Cardiac fibroblast (primary cell): ENCODE data around the gene TMPRSS7.
A peak's percentile ranks its signal among the peaks of the same experiment; 100 is the strongest.

Source experiments
- DNase-seq, 2 donors: peaks; one replicate each; pipeline versions ENCODE4 v3.0.0 to v3.0.0-alpha.2; 2010; ENCODE audit warnings: low read depth in 2 of 2
- H3K4me3 ChIP-seq, 2 donors: replicated peaks in 1 of 2; 1 replicate in 1 of 2; 2 replicates in 1 of 2; pipeline ENCODE4 v1.5.1; 2011; ENCODE audit warnings: low read depth in 2 of 2, low read length in 2 of 2, mild to moderate bottlenecking in 2 of 2, moderate library complexity in 1 of 2
- TF ChIP-seq, protein P1 (sequence below): IDR thresholded peaks from one replicate; pipeline ENCODE4 v1.5.1; 2011; ENCODE audit warnings: low read depth, mild to moderate bottlenecking, low read length, inconsistent platforms

Gene TMPRSS7

DNA sequence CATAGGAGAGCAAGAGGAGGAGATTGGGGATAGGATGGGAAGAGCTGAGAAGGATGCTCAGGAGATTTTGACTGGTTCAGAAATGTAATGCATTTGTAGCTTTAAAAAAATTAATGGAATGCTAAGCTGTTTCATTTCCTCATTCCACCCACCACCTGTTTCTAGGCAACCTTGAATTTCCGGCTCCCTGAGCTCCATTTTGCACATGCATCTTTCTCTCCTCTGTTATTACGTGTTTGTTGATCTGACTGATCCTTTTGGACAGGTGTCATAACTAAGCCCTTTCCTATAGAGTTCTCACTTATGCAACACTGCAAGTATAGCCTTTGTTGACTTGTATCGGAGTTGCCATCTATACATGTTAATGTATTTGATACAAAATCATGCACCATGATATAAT, 4.3 kb downstream of the TMPRSS7 start:
- TF ChIP-seq, protein P1, sequence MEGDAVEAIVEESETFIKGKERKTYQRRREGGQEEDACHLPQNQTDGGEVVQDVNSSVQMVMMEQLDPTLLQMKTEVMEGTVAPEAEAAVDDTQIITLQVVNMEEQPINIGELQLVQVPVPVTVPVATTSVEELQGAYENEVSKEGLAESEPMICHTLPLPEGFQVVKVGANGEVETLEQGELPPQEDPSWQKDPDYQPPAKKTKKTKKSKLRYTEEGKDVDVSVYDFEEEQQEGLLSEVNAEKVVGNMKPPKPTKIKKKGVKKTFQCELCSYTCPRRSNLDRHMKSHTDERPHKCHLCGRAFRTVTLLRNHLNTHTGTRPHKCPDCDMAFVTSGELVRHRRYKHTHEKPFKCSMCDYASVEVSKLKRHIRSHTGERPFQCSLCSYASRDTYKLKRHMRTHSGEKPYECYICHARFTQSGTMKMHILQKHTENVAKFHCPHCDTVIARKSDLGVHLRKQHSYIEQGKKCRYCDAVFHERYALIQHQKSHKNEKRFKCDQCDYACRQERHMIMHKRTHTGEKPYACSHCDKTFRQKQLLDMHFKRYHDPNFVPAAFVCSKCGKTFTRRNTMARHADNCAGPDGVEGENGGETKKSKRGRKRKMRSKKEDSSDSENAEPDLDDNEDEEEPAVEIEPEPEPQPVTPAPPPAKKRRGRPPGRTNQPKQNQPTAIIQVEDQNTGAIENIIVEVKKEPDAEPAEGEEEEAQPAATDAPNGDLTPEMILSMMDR = no peak
- H3K4me3 ChIP-seq = no peak overlapping the region
- peak in 1 of 2 donors; percentile 42 for DNase-seq

- no peak for DNase-seq
- H3K4me3 ChIP-seq = no peak overlapping the region
- TF ChIP-seq, protein P1 = no peak
Observed at GRCh38 chr3:112041321-112041720, 6.8 kb downstream of the TMPRSS7 start.

DNA sequence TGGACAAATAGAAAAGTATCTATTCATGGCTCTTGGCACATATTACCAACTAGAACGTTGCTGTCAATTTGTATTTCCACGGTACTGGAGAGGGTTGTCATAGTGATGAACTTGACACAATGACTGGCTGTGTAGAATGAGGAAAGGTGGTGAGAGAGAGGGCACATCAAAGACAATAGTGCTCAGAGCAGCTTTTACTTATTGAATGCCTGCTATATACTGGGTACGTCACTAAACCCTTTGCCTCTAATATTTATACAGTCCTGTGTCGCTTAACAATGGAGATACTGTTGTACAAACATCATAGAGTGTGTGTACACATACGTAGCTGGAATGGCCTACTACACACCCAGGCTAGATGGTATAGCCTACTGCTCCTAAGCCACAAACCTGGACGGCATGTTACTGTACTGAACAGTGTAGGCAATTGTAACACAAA, 8.3 kb downstream of the TMPRSS7 start:
- H3K4me3 ChIP-seq = no peak overlapping the region
- DNase-seq = no peak
- TF ChIP-seq, protein P1 = no peak

GRCh38 chr3:112043621-112044201, 9.2 kb downstream of the TMPRSS7 start:
- peak; percentile 85 for DNase-seq
- TF ChIP-seq, protein P1 = peak; percentile 87
- no peak overlapping the region for H3K4me3 ChIP-seq

DNA sequence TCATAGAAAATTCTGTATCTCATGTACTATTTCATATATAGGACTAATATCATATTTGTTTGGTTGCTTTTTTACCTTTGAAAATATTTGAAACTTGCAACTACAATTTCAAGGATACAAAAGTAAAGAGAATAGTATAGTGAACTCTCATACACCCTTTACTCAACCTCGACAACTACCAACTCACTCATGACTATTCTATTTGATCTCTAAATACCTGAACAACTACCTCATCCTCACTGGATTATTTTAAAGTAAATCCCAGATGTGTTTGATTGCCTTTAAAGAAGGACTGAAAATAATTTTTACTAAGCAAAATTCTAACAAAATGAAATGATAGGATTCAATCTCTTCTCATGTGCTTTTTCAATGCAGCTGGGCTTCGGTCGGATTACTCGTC, 12.1 kb downstream of the TMPRSS7 start:
- DNase-seq = peak in 1 of 2 donors; percentile 19
- no peak overlapping the region for H3K4me3 ChIP-seq
- TF ChIP-seq, protein P1 = no peak

GRCh38 chr3:112047264-112047663, 12.7 kb downstream of the TMPRSS7 start:
- TF ChIP-seq, protein P1 = no peak
- H3K4me3 ChIP-seq = no peak overlapping the region
- DNase-seq = no peak

DNA sequence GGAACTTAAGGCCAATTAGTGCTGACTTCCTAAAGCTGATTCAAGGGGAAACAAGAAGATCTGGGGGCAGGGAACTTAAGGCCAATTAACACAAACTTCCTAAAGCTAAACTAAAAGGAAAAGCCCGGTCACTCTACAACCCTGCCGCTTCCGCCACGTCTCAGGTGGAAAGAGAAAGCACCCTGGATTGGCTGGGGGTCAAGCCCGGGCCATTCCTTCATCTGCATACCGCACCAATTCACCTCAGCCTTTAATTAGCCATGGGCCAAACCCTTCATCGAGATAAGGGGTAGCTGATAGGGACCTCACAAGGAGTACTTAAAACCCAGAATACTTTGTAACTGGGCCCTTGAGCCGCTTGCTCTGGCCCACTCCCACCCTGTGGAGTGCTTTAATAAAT, 14.4 kb downstream of the TMPRSS7 start:
- H3K4me3 ChIP-seq = no peak overlapping the region
- DNase-seq = no peak
- TF ChIP-seq, protein P1 = no peak
